HG02870 (cell line): ENCODE results near the gene TMED10.

ENCODE experiments used
- ATAC-seq: cut with Tn5 transposase; IDR thresholded peaks from one replicate; pipeline ENCODE4 v1.9.1; 2021; ENCODE audit warnings: mild to moderate bottlenecking, moderate library complexity; ENCODE audit not compliant: unreplicated experiment

Gene TMED10

GRCh38 chr14:75176142-75176820, at the start of gene TMED10:
TMED10 (minus strand) TSS chr14:75176612; CDS start chr14:75176579, 33 bp downstream.
- ATAC-seq = peak; percentile 67

DNA sequence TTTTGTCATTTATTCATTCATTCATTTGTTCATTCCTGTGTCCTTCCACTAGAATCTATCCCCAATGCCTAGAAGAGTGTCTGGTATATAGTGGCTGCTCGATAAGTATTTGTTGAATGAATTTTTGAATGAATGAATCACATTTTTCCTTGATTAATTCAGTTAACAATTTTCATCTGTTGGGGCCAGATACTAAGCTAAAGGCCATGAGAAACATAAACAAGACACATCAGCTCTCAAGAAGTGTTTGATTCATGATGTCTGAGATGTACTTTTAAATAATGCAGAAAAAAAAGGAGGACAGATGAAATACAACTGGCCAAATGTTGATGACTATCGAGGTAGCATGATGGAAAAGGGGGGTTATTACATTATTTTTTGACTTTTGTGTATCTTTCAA, 48.1 kb upstream of the TMED10 start:
- no peak for ATAC-seq

DNA sequence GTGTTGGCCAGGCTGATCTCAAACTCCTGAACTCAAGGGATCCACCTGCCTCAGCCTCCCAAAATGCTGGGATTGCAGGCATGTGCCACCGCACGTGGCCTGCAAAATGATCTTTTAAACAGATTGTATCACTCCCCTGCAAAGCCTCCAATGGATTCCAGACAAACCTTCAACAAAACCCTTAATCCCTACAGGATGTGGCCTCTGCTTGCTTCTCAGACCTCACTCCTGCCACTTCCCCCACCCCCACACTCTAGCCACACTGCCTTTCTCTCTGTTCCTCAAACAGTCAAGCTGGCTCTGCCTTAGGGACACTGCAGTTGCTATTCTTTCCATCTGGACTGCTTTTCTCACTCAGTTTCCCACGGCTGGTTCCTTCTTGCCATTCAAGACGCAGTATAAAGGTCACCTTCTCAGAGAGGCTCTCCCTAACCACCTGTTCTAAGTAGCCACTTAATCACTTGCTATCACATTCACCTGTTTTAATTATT, 47.3 kb upstream of the TMED10 start:
- ATAC-seq = no peak

- ATAC-seq = no peak
Measured at GRCh38 chr14:75222208-75222701, 45.8 kb upstream of the TMED10 start.

- ATAC-seq = no peak
Measured at GRCh38 chr14:75221797-75222196, 45.4 kb upstream of the TMED10 start.

GRCh38 chr14:75220156-75220555, 43.7 kb upstream of the TMED10 start:
- ATAC-seq = no peak

GRCh38 chr14:75217508-75218206, 41.2 kb upstream of the TMED10 start:
- ATAC-seq = no peak

GRCh38 chr14:75216427-75217006, 40.1 kb upstream of the TMED10 start:
- no peak for ATAC-seq

DNA sequence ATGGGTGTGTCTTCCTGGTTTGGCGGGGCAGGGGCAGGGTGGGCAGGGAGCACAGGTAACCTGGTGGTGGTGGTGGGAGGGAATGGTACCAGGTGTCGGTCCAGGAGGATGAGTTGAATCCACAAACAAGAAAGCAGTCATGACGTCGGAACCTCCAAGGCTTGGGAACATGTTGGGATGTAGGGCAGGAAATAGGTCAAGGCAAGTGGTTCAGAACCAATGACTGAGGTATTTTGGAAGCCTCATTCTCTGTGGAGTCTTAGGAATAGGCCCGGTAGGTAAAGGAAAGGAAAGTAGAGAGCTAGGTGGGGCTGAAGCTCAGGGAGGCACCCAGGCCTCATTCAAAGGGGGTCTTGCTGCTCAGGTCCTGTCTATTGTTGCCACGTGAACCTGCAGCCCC, 39.1 kb upstream of the TMED10 start:
- no peak for ATAC-seq

DNA sequence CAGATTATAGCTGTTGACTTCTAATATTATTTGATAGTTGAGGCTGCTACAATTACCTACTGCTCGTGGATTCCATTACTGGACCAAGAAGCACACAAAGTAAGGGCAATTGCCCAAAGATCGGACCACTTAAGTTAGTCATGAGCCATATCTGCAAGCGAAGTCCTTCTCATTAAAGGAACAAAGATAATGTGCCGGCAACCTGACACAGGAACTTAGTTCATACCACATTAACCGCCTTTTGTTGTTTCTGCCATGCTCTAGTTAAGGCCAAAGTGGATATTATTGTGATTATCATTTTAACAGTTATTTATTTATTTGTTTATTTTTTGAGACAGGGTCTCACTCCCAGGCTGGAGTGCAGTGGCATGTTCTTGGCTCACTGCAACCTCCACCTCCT, 38.1 kb upstream of the TMED10 start:
- ATAC-seq = no peak

DNA sequence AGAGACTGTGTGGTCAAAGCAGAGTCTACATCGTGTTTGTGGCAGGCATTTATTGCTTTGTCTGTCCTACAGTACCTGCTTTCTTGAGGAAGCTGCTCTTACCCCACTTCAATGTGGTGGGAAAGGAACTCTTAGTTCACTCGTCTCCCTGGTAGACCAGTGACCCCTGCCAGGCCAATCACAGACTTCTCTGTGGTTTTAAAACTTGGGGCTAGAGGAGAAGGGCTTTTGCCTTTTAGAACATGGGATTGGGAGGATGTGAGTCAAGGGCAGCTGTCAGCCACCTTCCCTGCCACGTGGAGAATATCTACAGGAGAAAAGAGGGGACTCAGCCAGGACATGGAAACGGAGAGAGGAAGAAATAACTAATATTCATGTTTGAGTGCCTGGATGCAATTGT, 36.8 kb upstream of the TMED10 start:
- no peak for ATAC-seq

GRCh38 chr14:75208843-75209242, 32.4 kb upstream of the TMED10 start:
- no peak for ATAC-seq

- ATAC-seq = no peak
Measured at GRCh38 chr14:75206190-75206589, 29.8 kb upstream of the TMED10 start.

DNA sequence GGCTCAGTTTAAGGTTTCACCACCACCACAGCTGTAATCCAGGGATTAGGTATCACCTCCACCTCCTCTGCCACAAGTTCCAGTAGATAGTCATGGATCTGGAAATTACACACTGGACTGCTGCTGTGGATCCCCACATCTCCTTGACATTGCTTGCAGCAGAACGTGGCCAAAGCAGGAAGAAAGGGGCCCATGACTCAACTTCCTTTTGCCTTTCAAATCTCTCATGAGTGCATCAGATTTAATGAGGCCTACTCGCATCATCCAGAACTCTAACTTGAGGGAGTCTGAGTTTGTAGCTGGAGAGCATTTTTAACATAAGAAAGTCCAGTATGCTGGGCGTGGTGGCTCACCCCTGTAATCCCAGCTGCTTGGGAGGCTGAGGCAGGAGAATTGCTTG, 29.2 kb upstream of the TMED10 start:
- ATAC-seq = no peak

- no peak for ATAC-seq
Measured at GRCh38 chr14:75204116-75204515, 27.7 kb upstream of the TMED10 start.

DNA sequence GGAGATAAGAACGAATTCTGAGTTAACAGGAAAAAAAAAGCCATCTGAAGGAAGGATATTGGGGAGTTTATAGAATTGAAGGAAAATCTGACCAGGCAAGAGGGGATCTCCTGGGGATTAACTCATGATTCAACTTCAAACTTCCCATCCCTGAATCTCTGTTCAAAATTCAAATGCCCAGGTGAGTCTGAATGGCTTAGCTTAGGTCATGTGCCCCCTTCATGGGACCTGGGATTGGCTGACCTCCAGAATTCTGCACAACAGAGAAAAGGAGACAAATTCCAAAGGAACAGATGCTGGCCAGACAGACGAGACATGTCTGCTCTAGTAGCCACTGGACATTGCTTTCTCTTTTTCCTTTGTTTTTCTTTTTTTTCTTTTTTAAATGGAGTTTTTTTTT, 26.2 kb upstream of the TMED10 start:
- ATAC-seq = no peak

DNA sequence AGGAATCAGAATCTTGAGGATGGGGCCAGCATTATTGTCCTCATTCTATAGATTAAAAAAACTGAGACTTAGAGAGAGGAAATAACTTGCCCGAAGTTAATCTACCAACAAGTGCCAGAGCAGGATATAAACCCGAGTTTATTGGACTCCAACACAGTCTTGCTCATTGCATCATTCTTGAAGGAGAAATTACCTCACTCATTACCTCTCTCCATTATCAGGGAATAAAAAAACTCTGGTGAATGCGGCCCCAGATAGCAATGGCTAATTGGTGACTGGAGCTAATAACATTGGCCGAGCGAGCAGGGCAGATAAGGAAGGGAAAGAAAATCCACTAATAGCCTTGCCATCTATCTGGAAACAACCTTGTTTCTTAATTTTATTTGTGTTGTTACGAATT, 24.7 kb upstream of the TMED10 start:
- ATAC-seq = no peak

GRCh38 chr14:75200451-75200850, 24.0 kb upstream of the TMED10 start:
- no peak for ATAC-seq

DNA sequence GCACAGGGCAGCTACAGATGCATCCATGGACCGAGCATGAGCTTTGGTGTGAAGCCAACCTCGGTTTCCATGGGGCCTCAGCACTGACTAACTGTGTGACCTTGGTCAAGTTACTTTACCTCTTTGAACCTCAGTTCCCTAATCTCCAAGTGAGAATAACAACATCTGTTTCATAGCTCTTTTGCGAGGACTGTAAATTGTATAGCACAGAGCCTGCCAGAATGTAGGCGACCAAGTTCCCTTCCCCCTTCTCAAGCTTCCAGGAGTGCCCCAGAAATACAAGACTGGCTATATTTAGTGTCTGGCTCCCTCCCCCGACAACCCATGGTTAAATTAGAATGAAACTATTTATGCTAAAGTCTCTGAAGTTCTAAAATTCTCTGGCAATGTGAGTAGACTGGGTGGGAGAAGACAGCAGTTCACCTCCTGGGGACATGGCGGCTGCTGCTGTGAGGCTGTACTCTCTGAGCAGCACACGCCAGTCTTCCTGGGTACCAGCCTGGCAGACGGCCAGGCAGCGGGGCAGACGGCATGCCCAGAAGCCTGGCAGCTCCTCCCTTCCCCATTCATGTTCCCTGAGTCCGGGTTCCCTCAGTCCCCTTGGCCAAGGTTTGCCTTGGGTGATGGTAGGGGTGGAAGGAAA, 22.0 kb upstream of the TMED10 start:
- ATAC-seq = no peak

DNA sequence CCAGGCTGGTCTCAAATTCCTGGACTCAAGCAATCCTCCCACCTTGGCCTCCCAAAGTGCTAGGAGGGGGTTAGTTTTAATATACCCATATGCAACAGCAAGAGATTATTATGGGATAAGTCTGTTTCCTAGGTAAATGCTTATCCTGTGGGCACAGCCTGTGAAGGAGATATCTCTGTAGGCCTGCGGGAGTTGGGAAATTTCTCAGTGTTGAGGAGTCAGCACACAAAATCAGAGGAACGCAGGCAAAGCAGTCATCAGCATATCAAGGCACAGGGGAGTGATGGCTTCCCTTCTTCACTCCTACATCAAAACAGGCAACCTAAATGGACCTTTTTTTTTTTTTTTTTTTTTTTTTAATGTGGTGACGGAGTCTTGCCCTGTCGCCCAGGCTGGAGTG, 20.9 kb upstream of the TMED10 start:
- no peak for ATAC-seq

- no peak for ATAC-seq
Measured at GRCh38 chr14:75196468-75196867, 20.1 kb upstream of the TMED10 start.
